ENCODE measurements around the gene TBATA.

The TBATA gene

DNA sequence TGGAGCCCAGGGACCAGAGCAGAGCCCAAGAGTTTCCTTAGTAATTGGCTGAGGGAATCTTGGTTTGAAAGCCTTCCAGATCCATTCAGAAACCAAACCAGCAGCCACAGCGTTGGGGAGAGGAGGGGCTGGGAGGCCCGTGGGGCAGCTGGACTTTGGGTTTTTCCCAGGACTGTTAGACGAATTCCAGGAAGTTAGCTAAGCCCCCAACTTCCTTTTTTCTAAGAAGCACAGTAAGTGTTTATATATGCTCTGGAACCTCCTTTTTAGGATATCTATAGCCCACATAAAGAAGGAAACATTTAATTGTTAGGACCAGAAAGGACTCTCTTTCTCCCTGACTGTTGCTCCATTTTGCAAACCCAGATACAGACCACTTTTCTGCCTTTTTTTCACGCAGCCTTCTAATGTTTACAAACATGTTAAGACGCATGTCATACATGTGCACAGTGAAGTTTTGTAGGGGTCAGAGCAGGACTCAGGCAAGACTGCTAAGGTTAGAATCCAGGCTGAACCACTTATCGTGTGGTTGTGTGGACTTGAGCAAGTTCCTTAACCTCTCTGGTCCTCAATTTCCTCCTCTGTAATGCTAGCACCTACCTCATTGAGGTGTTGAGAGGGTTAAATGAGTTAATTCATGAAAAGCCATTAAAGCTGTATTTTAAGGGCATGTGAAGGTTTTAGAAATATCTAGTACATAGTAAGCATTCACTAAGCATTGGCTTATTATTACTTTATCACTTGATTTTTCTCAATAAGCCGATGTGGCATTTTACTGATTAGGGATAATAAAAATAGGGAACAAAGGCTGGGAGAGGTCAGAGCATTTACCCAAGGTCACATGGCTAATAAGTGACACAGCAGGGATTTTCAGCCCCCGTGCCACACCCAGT lies 42.4 kb downstream of the TBATA start:
- peak; percentile 5 to 34 for DNase-seq

DNA sequence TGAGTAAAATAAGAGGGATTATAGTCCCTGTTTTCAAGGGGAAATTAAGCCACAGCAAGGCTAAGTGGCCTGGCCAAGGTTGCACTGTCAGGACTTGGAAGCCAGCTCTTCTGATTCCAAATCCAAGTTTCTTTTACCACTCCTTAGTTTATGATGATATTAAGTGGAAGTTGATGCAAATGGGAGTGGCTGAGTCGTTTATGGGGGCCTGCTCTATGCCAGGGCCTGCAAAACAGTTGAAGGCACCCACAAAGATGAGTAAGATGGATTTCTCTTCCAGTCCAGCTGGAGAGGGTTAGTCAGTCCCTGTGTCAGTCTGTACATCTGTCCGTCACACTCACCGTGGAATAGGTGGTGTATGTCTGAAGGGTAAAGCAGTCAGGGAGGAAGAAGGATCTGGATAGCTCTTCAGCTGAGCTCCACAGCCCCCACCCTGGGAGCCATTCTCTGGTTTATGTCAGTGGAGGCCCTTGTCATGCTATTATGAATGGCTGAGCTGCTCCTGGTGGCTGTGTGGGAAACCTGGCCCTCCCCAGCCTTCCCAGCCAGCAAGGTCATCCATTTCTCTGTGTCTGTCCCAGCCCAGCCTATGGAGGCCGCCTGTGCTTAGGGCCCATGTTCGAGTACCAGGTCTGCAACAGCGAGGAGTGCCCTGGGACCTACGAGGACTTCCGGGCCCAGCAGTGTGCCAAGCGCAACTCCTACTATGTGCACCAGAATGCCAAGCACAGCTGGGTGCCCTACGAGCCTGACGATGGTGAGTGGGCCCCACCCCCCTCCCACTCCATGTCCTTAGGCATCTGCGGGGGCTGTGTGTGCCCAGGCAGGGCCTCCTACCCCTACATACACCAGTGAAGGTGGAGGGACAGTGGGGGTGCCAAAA lies 44.5 kb downstream of the TBATA start:
- no peak for DNase-seq

DNA sequence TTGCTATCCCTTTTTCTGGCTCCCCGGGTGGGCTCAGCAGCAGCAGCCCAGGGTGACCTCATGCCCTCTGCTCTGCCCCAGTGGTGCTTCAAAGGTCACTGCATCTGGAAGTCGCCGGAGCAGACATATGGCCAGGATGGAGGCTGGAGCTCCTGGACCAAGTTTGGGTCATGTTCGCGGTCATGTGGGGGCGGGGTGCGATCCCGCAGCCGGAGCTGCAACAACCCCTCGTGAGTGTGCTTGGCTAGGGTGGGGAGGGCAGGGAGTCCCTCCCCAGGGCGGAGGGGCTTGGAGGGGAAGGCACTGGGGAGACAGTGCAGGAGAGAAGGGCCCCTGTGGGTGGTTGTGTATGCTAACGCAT lies 46.4 kb downstream of the TBATA start:
- no peak for DNase-seq

DNA sequence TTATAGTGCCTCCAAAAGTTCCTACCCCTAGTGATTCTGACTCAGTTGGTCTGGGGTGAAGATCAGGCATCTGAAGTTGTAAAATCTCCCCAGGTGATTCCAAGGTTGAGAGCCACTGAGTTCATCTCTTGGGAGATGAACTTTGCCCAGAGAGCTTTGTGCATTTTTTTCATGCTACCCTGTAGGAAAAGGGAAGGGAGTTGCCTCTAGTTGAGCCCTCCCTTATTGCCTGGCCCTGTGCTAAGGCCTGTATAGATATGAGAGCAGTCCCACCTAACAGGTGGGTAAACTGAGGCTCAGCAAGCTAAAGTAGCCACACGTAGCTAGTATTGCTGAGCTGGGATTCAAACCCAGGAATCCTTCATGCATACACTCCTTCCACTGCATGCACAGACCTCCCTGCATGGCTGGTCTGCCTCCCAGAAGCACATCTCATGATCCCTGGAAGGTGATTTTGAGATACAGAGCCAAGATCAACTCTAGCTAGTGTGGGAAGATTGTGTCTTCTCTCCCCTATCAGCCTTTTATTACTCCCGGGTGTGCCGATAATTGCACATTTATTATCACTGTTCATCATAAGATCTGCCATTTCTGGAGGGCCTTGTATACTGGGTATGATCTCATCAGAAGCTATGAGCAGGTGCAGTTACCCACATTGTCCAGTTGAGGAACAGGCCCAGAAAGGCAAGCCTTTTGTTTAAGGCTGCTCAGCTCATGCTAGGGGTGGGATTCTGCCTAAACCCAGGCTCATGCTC lies 47.0 kb downstream of the TBATA start:
- no peak for DNase-seq

- no peak for DNase-seq
Measured at GRCh38 chr10:70737250-70737649, 47.9 kb downstream of the TBATA start.

- DNase-seq, result no peak
Measured at GRCh38 chr10:70736525-70736924, 48.7 kb downstream of the TBATA start.

DNA sequence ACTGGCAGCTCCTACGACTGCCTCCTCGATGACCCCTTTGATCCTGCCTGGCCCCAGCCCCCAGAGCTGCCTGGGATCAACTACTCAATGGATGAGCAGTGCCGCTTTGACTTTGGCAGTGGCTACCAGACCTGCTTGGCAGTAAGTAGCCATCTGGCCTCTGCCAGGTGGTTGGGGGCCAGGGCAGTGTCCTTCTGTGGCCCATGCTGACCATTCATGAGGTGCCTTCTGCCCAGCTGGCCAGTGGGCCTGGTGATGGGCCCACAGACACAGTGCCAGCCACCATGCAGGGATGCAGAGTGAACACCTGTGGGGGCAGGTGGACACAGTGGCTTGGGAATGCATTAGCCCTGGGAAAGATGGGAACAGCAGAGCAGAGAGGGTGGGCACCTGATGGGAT lies 50.0 kb downstream of the TBATA start:
- no peak for DNase-seq

- DNase-seq, result no peak
Measured at GRCh38 chr10:70733051-70733450, 52.1 kb downstream of the TBATA start.

DNA sequence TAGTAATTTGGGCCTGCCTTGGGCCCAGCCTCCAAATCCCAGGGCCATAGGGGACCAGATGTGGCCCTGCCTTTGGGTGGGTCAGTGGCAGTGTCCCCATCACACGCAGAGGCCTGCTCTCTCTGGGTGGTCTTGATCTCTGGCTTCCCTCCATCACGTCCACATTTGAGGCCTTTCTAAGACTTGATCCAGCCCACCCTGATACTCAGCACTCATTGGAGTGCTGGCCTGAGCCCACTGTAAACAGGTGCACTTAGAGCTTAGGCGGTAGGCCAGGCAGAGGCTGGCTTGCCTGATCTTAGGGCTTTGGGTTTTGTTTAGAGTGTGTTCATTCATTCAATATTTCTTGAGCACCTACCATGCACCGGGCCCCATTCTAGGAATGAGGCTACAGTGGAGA lies 52.6 kb downstream of the TBATA start:
- no peak for DNase-seq

DNA sequence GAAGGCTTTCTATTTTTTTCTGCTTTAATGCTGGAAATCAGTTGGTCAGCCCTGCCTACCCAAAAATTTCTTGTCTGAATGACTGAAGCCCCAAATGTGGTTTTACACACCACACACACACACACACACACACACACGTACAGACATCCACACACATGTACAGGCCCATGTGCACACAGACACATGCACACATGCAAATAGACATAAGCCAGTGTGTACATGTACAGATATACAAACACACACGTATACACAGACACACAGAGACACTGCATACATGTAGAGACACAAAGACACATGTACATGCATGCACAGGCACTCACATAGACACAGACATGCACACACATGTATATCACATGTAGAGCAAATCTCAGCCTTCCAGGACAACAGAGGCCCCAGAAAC lies 54.2 kb downstream of the TBATA start:
- no peak for DNase-seq

DNA sequence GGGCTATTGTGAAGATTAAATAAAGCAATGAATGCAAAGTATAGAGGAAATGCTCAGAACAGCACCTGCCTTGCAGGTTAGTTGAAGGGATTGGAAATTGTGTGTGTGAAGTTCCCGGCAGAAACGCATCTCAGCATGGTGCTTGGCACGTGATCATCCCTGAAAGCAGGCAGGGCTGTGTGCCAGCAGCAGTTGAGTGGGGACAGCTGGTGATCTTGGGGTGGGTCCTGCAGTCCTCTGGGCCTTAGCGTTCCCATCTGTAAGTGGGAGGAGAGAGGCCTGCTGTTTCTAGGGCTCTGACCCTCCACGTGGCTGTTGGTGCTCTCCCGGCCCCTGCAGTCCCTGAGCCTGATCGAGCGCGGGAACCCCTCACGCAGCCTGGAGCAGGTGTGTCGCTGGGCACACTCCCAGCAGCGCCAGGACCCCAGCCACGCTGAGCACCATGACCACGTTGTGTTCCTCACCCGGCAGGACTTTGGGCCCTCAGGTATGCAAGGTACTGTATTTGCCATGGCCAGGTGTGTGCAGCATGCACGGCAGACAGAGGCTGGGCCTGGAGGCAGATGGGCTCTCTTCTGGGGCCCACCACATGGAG lies 55.3 kb downstream of the TBATA start:
- DNase-seq, result no peak

DNA sequence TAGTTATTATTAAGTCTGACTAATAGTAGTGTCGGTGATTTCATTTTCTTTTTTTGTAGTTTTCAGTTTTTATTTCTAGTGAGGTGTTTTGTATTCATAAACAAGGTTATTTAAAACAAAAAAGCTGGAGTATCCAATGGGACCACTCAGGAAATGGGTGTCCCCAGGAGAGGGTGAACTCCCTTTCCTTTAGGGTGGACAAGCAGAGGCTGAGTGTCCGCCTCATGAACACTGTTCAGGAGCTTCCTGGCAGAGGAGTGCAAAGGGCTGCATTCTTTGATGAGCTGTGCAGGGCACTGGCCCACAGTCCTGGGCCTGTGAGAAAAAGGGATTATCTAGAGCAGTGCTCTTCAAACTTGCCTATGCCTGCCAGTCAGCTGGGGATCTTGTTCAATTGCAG lies 56.8 kb downstream of the TBATA start:
- no peak for DNase-seq

GRCh38 chr10:70726909-70727495 lies 58.2 kb downstream of the TBATA start:
- DNase-seq, result no peak

DNA sequence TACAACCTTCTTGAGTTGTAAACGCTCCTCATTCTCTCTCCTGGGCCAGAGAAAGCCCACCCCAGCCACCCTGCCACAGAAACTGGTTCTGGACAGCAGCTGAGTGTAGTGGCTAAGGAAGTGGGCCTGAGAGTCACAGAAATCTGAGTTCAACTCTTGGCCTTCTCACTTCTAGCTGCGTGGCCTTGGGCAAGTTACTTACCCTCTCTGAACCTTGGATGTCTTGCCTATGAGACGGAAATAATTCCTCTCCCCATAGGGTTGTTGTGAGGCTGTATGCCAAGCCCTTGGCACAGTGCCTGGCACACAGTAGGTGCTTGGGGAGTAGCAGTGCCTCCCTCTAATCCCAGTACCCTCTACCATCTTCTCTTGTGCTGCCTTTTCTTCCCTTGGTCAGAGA lies 61.4 kb downstream of the TBATA start:
- DNase-seq, result no peak

GRCh38 chr10:70722820-70723424 lies 62.3 kb downstream of the TBATA start:
- DNase-seq, result no peak

All from CD4-positive, alpha-beta T cell treated with Interferon alpha-2 for 1 hour (primary cell).